ENCODE measurements around the gene MEFV. TPM values are rescaled to one million over a fixed set of nuclear protein-coding genes. Genes with fewer than 3 reads are reported as not detected.

MEFV gene
- polyA plus RNA-seq, 4 donors: 0.49 to 0.58 TPM; not detected in 2

GRCh38 chr16:3243882-3244281 is 12.6 kb downstream of the MEFV start:
- FAIRE-seq (no peak), DNase-seq (no peak)
- no peak overlapping the region for H3K27ac ChIP-seq (ENCODE audit: low read depth in 1 of 3, low read length in 2 of 3)
- no peak overlapping the region for H3K4me3 ChIP-seq (ENCODE audit: low read depth in 1 of 3, low read length in 3 of 3)
- no peaks in the 10 kb centered on the region for H3K4me1 ChIP-seq (ENCODE audit: control insufficient read depth in 3 of 3, insufficient read depth in 2 of 3, low read depth in 1 of 3, low read length in 2 of 3)
- 60 to 75% (median 65%) methylated on average over 6 of the region's 6 CpGs for WGBS, 3 donors
- no peaks in the 10 kb centered on the region for H3K36me3 ChIP-seq (ENCODE audit: control insufficient read depth in 3 of 3, insufficient read depth in 2 of 3, low read depth in 1 of 3, low read length in 3 of 3)
- H3K27me3 ChIP-seq (ENCODE audit: control insufficient read depth in 3 of 3, insufficient read depth in 3 of 3, low read length in 3 of 3): peaks cover 0 to 8% (median 3%) of the 10 kb centered on the region in 3 donors
- no peaks in the 10 kb centered on the region for H3K9me3 ChIP-seq (ENCODE audit: control insufficient read depth in 2 of 2, insufficient read depth in 1 of 2, low read depth in 1 of 2, low read length in 1 of 2)

DNA sequence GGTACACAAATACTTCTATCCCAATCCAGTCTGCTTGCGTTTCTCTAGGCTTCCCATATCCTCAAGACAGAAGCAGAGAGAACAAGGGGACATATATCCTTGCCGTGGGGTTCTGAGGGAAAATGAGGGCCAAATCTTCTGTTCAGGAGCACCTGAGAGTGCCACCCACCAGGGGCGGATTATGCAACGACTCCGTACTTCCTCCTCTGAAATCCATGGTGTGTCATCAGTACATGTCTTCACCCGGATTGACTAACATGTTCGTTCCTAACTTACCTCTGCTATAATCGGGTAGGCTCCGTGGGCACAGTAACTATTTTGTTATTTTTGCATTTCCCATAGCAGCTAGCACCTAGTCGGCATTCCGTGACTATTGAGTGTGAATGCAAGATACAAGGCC is 13.7 kb downstream of the MEFV start:
- FAIRE-seq (no peak), DNase-seq (no peak)
- Histone ChIP-seq H3K27me3 (ENCODE audit: control insufficient read depth in 3 of 3, insufficient read depth in 3 of 3, low read length in 3 of 3) (peaks cover 0 to 4% (median 3%) of the 10 kb centered on the region in 3 donors), H3K4me3 (ENCODE audit: low read depth in 1 of 3, low read length in 3 of 3) (no peak overlapping the region), H3K36me3 (ENCODE audit: control insufficient read depth in 3 of 3, insufficient read depth in 2 of 3, low read depth in 1 of 3, low read length in 3 of 3) (no peaks in the 10 kb centered on the region), H3K4me1 (ENCODE audit: control insufficient read depth in 3 of 3, insufficient read depth in 2 of 3, low read depth in 1 of 3, low read length in 2 of 3) (no peaks in the 10 kb centered on the region), H3K9me3 (ENCODE audit: control insufficient read depth in 2 of 2, insufficient read depth in 1 of 2, low read depth in 1 of 2, low read length in 1 of 2) (no peaks in the 10 kb centered on the region), H3K27ac (ENCODE audit: low read depth in 1 of 3, low read length in 2 of 3) (no peak overlapping the region)
- 82 to 88% (median 83%) methylated on average over 11 of the region's 11 CpGs for WGBS, 3 donors

GRCh38 chr16:3241761-3242160 is 14.7 kb downstream of the MEFV start:
- 76% methylated on average over 5 of the region's 5 CpGs for WGBS, 3 donors
- Histone ChIP-seq H3K27ac (ENCODE audit: low read depth in 1 of 3, low read length in 2 of 3) (no peak overlapping the region), H3K4me3 (ENCODE audit: low read depth in 1 of 3, low read length in 3 of 3) (no peak overlapping the region), H3K4me1 (ENCODE audit: control insufficient read depth in 3 of 3, insufficient read depth in 2 of 3, low read depth in 1 of 3, low read length in 2 of 3) (no peaks in the 10 kb centered on the region), H3K36me3 (ENCODE audit: control insufficient read depth in 3 of 3, insufficient read depth in 2 of 3, low read depth in 1 of 3, low read length in 3 of 3) (no peaks in the 10 kb centered on the region), H3K27me3 (ENCODE audit: control insufficient read depth in 3 of 3, insufficient read depth in 3 of 3, low read length in 3 of 3) (peaks cover 0 to 4% (median 3%) of the 10 kb centered on the region in 3 donors), H3K9me3 (ENCODE audit: control insufficient read depth in 2 of 2, insufficient read depth in 1 of 2, low read depth in 1 of 2, low read length in 1 of 2) (no peaks in the 10 kb centered on the region)
- DNase-seq: no peak
- no peak for FAIRE-seq

DNA sequence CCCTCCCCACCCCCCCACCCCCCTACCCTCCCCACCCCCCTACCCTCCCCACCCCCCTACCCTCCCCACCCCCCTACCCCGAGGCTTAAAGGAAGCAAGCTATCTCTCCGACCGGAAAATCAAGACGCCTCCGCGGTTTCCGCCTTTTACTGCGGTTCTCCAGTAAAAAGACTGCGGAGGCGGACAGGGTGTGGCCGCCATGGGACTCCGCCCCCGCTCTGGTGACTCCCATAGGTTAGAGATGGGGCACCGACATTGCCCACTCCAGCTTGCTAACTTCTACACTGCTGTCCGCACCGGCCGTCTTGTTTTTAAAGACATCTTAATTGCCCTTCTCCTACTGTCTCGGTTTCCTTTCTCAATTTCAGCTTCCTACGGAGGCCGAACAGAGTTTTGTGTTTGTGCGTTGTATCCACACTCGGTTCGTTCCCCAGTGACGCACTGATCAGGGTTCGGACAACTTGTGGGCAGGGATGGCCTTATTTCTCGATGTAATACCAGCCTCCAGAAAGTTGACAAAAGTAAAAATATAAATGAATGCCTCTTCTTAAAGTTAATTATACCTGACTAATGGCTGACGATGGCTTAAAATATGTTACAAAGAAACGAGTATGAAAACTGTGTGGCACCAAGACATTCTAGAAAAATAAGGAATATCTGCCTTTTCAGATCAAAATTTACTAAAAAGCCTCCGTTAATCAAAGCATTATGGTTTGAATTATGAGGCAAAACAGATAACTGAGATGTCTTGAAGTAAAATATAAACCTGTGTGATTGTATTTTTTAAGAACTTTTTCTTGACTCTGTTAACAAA is 20.4 kb downstream of the MEFV start:
- H3K36me3 ChIP-seq (ENCODE audit: control insufficient read depth in 3 of 3, insufficient read depth in 2 of 3, low read depth in 1 of 3, low read length in 3 of 3): peaks cover 0 to 18% (median 17%) of the 10 kb centered on the region in 3 donors
- WGBS, 3 donors: 82 to 90% (median 83%) methylated on average over 28 to 29 of the region's 29 CpGs
- FAIRE-seq (no peak), DNase-seq (no peak)
- H3K4me3 ChIP-seq (ENCODE audit: low read depth in 1 of 3, low read length in 3 of 3): no peak overlapping the region
- H3K9me3 ChIP-seq (ENCODE audit: control insufficient read depth in 2 of 2, insufficient read depth in 1 of 2, low read depth in 1 of 2, low read length in 1 of 2): peaks cover 0 to 27% of the 10 kb centered on the region in 2 donors
- H3K4me1 ChIP-seq (ENCODE audit: control insufficient read depth in 3 of 3, insufficient read depth in 2 of 3, low read depth in 1 of 3, low read length in 2 of 3): peaks cover 0 to 5% (median 5%) of the 10 kb centered on the region in 3 donors
- H3K27ac ChIP-seq (ENCODE audit: low read depth in 1 of 3, low read length in 2 of 3): no peak overlapping the region
- no peaks in the 10 kb centered on the region for H3K27me3 ChIP-seq (ENCODE audit: control insufficient read depth in 3 of 3, insufficient read depth in 3 of 3, low read length in 3 of 3)

DNA sequence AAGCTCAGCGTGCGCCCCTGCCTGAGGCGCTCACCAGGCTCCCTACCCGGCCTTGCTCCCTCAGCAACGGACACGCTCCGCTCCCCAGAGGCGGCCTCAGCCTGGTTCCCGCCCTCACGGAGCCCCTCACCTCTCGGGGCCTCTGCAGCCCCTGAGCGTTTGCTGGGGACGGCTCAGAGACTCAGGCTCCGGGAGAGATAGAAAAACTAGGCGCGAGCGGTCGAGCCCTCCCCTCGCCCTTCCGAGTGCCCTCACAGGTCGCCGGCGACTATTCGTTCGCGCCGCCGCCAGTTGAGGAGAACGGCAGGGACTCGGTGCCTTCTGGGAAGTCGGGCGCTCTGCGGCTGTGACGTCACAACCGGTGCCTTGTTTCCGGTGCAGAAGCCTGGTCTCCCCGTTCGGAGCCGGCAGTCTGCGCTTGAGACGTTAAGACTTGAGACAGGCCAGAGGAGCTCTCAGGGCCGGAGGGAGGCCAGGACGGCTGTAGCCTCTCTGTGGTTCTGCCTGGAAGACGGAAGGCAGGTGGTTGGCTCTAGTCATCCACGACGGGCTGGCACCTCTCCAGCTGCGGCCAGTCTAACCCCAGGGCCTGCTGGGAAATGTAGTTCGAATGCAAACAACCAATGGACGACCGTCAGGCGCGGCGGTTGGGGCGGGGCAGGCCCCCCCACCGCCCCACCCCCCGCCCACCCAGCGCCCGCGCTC is 21.4 kb downstream of the MEFV start, which contains the start of gene ZNF200:
Gene ZNF200 (minus strand): TSS at position 302 of the 705 bp plus-strand sequence. CDS start 1,403 bp downstream, outside the sequence.
- DNase-seq (peak; percentile 97 to 99), FAIRE-seq (no peak)
- WGBS, 3 donors: 0% methylated on average over 47 to 55 of the region's 59 CpGs
- Histone ChIP-seq H3K4me1 (ENCODE audit: control insufficient read depth in 3 of 3, insufficient read depth in 2 of 3, low read depth in 1 of 3, low read length in 2 of 3) (peaks cover 0 to 5% (median 5%) of the 10 kb centered on the region in 3 donors), H3K36me3 (ENCODE audit: control insufficient read depth in 3 of 3, insufficient read depth in 2 of 3, low read depth in 1 of 3, low read length in 3 of 3) (peaks cover under 1 to 25% (median 20%) of the 10 kb centered on the region in 3 donors), H3K4me3 (ENCODE audit: low read depth in 1 of 3, low read length in 3 of 3) (peak within 1 kb of the TSS; percentile 68 to 99 (median 80)), H3K9me3 (ENCODE audit: control insufficient read depth in 2 of 2, insufficient read depth in 1 of 2, low read depth in 1 of 2, low read length in 1 of 2) (peaks cover 0 to 31% of the 10 kb centered on the region in 2 donors), H3K27ac (ENCODE audit: low read depth in 1 of 3, low read length in 2 of 3) (peak within 1 kb of the TSS; percentile 88 to 99 (median 97)), H3K27me3 (ENCODE audit: control insufficient read depth in 3 of 3, insufficient read depth in 3 of 3, low read length in 3 of 3) (no peaks in the 10 kb centered on the region)

DNA sequence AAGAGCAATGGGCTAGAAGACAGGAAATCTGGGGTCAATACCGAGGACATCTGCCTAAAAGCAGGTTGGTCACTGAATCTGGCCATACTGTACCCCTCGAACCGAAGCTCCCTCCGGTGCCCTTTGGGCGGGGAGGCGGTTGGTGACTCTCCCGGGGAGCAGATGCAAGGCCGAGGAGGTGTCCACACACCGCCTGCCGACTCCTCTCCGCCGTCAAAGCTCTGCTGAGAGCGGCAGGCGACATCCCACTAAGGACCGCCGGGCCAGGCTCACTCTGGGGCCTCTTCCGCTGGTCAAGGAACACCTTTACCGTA is 21.9 kb downstream of the MEFV start:
- H3K4me3 ChIP-seq (ENCODE audit: low read depth in 1 of 3, low read length in 3 of 3): peak overlapping the region; percentile 68 to 99 (median 80)
- peaks cover 0 to 5% (median 5%) of the 10 kb centered on the region in 3 donors for H3K4me1 ChIP-seq (ENCODE audit: control insufficient read depth in 3 of 3, insufficient read depth in 2 of 3, low read depth in 1 of 3, low read length in 2 of 3)
- peak overlapping the region; percentile 88 to 99 (median 97) for H3K27ac ChIP-seq (ENCODE audit: low read depth in 1 of 3, low read length in 2 of 3)
- H3K27me3 ChIP-seq (ENCODE audit: control insufficient read depth in 3 of 3, insufficient read depth in 3 of 3, low read length in 3 of 3): no peaks in the 10 kb centered on the region
- WGBS, 3 donors: 2% methylated on average over 18 of the region's 18 CpGs
- DNase-seq (no peak), FAIRE-seq (no peak)
- peaks cover 0 to 37% of the 10 kb centered on the region in 2 donors for H3K9me3 ChIP-seq (ENCODE audit: control insufficient read depth in 2 of 2, insufficient read depth in 1 of 2, low read depth in 1 of 2, low read length in 1 of 2)
- peaks cover 3 to 28% (median 25%) of the 10 kb centered on the region in 3 donors for H3K36me3 ChIP-seq (ENCODE audit: control insufficient read depth in 3 of 3, insufficient read depth in 2 of 3, low read depth in 1 of 3, low read length in 3 of 3)

- H3K36me3 ChIP-seq (ENCODE audit: control insufficient read depth in 3 of 3, insufficient read depth in 2 of 3, low read depth in 1 of 3, low read length in 3 of 3): peaks cover 18 to 30% (median 19%) of the 10 kb centered on the region in 3 donors
- no peak for DNase-seq
- H3K4me3 ChIP-seq (ENCODE audit: low read depth in 1 of 3, low read length in 3 of 3): no peak overlapping the region
- H3K9me3 ChIP-seq (ENCODE audit: control insufficient read depth in 2 of 2, insufficient read depth in 1 of 2, low read depth in 1 of 2, low read length in 1 of 2): peaks cover 3 to 78% of the 10 kb centered on the region in 2 donors
- 97 to 98% (median 98%) methylated on average over 10 of the region's 10 CpGs for WGBS, 3 donors
- no peak overlapping the region for H3K27ac ChIP-seq (ENCODE audit: low read depth in 1 of 3, low read length in 2 of 3)
- no peak for FAIRE-seq
- peaks cover 0 to 3% (median 0%) of the 10 kb centered on the region in 3 donors for H3K27me3 ChIP-seq (ENCODE audit: control insufficient read depth in 3 of 3, insufficient read depth in 3 of 3, low read length in 3 of 3)
- H3K4me1 ChIP-seq (ENCODE audit: control insufficient read depth in 3 of 3, insufficient read depth in 2 of 3, low read depth in 1 of 3, low read length in 2 of 3): no peaks in the 10 kb centered on the region
Measured at GRCh38 chr16:3223913-3224515, 32.4 kb downstream of the MEFV start.

- Histone ChIP-seq H3K4me3 (ENCODE audit: low read depth in 1 of 3, low read length in 3 of 3) (no peak overlapping the region), H3K9me3 (ENCODE audit: control insufficient read depth in 2 of 2, insufficient read depth in 1 of 2, low read depth in 1 of 2, low read length in 1 of 2) (peaks cover 3 to 71% of the 10 kb centered on the region in 2 donors), H3K27ac (ENCODE audit: low read depth in 1 of 3, low read length in 2 of 3) (no peak overlapping the region), H3K27me3 (ENCODE audit: control insufficient read depth in 3 of 3, insufficient read depth in 3 of 3, low read length in 3 of 3) (peaks cover 0 to 3% (median 0%) of the 10 kb centered on the region in 3 donors), H3K36me3 (ENCODE audit: control insufficient read depth in 3 of 3, insufficient read depth in 2 of 3, low read depth in 1 of 3, low read length in 3 of 3) (peaks cover 12 to 16% (median 12%) of the 10 kb centered on the region in 3 donors), H3K4me1 (ENCODE audit: control insufficient read depth in 3 of 3, insufficient read depth in 2 of 3, low read depth in 1 of 3, low read length in 2 of 3) (no peaks in the 10 kb centered on the region)
- DNase-seq (no peak), FAIRE-seq (no peak)
- 87 to 92% (median 91%) methylated on average over 10 of the region's 10 CpGs for WGBS, 3 donors
Measured at GRCh38 chr16:3220839-3221238, 35.6 kb downstream of the MEFV start.
